Osteocyte (in vitro differentiated cells): ENCODE data around the gene TRAF3IP1. TPM values are rescaled to one million over a fixed set of nuclear protein-coding genes. Genes with fewer than 3 reads are reported as not detected.
"Not testable (repeated sequence)": the region's sequence is repeated elsewhere in the genome, so short reads cannot be mapped to it uniquely, and the experiment has no call there.

Source experiments
- DNase-seq: peaks from one replicate; pipeline ENCODE4 v3.0.0; 2021; ENCODE audit warnings: mixed read lengths; ENCODE audit not compliant: unreplicated experiment; ENCODE audit errors: extremely low spot score
- H3K27ac Mint-ChIP-seq: one replicate; pipeline ENCODE4 v1.8.0; 2021; ENCODE audit warnings: mild to moderate bottlenecking, mixed read lengths; ENCODE audit not compliant: unreplicated experiment
- H3K27me3 Mint-ChIP-seq: one replicate; pipeline ENCODE4 v1.8.0; 2021; ENCODE audit warnings: mixed read lengths; ENCODE audit not compliant: unreplicated experiment
- H3K36me3 Mint-ChIP-seq: one replicate; pipeline ENCODE4 v1.8.0; 2021; ENCODE audit warnings: mixed read lengths; ENCODE audit not compliant: unreplicated experiment
- H3K4me1 Mint-ChIP-seq: one replicate; pipeline ENCODE4 v1.8.0; 2021; ENCODE audit warnings: mixed read lengths; ENCODE audit not compliant: unreplicated experiment
- H3K4me3 Mint-ChIP-seq: one replicate; pipeline ENCODE4 v1.8.0; 2021; ENCODE audit warnings: mild to moderate bottlenecking, moderate library complexity, mixed read lengths; ENCODE audit not compliant: unreplicated experiment
- H3K9me3 Mint-ChIP-seq: one replicate; pipeline ENCODE4 v1.8.0; 2021; ENCODE audit warnings: mixed read lengths; ENCODE audit not compliant: unreplicated experiment
- CTCF ChIP-seq: fragments of 200-600 bp; sonication (generic); IDR thresholded peaks from 2 replicates; pipeline ENCODE4 v1.5.0; 2021; ENCODE audit warnings: antibody characterized with exemption, mild to moderate bottlenecking, moderate library complexity
- total RNA-seq: library from RNA; stranded (reverse); gene quantifications from 2 replicates; pipeline ENCODE4 v1.2.1, GENCODE V29; 2021

The TRAF3IP1 gene
- total RNA-seq, 1 donor from 2014 or later = 19.4 TPM

GRCh38 chr2:238398577-238398976 lies 78.3 kb downstream of the TRAF3IP1 start:
- H3K36me3 Mint-ChIP-seq = peaks cover 19% of the 10 kb centered on the region
- H3K27ac Mint-ChIP-seq = no peak overlapping the region
- no peak overlapping the region for H3K4me3 Mint-ChIP-seq
- no peaks in the 10 kb centered on the region for H3K4me1 Mint-ChIP-seq
- no peak for DNase-seq
- no peak for TF ChIP-seq CTCF
- H3K27me3 Mint-ChIP-seq = no peaks in the 10 kb centered on the region
- H3K9me3 Mint-ChIP-seq = no peaks in the 10 kb centered on the region

GRCh38 chr2:238399094-238399493 lies 78.8 kb downstream of the TRAF3IP1 start:
- no peak for TF ChIP-seq CTCF
- no peak overlapping the region for H3K27ac Mint-ChIP-seq
- no peak for DNase-seq
- no peaks in the 10 kb centered on the region for H3K9me3 Mint-ChIP-seq
- no peak overlapping the region for H3K4me3 Mint-ChIP-seq
- no peaks in the 10 kb centered on the region for H3K4me1 Mint-ChIP-seq
- peaks cover 18% of the 10 kb centered on the region for H3K36me3 Mint-ChIP-seq
- no peaks in the 10 kb centered on the region for H3K27me3 Mint-ChIP-seq

GRCh38 chr2:238401551-238401950 lies 81.2 kb downstream of the TRAF3IP1 start:
- H3K27ac Mint-ChIP-seq = no peak overlapping the region
- no peak for DNase-seq
- peaks cover 8% of the 10 kb centered on the region for H3K4me1 Mint-ChIP-seq
- no peak overlapping the region for H3K4me3 Mint-ChIP-seq
- peaks cover 22% of the 10 kb centered on the region for H3K36me3 Mint-ChIP-seq
- TF ChIP-seq CTCF = no peak
- no peaks in the 10 kb centered on the region for H3K27me3 Mint-ChIP-seq
- no peaks in the 10 kb centered on the region for H3K9me3 Mint-ChIP-seq

GRCh38 chr2:238403632-238404405 lies 83.5 kb downstream of the TRAF3IP1 start:
- DNase-seq = no peak
- peaks cover 22% of the 10 kb centered on the region for H3K4me1 Mint-ChIP-seq
- no peaks in the 10 kb centered on the region for H3K27me3 Mint-ChIP-seq
- peaks cover 17% of the 10 kb centered on the region for H3K36me3 Mint-ChIP-seq
- H3K27ac Mint-ChIP-seq = no peak overlapping the region
- no peak for TF ChIP-seq CTCF
- no peak overlapping the region for H3K4me3 Mint-ChIP-seq
- no peaks in the 10 kb centered on the region for H3K9me3 Mint-ChIP-seq

GRCh38 chr2:238404406-238405216 lies 84.3 kb downstream of the TRAF3IP1 start:
- Mint-ChIP-seq H3K4me1 (peaks cover 22% of the 10 kb centered on the region), H3K4me3 (no peak overlapping the region), H3K36me3 (peaks cover 15% of the 10 kb centered on the region), H3K27me3 (no peaks in the 10 kb centered on the region), H3K27ac (no peak overlapping the region), H3K9me3 (no peaks in the 10 kb centered on the region)
- no peak for TF ChIP-seq CTCF
- DNase-seq = no peak

- not testable (repeated sequence) for H3K27ac Mint-ChIP-seq, H3K9me3 Mint-ChIP-seq, DNase-seq, H3K27me3 Mint-ChIP-seq, H3K4me3 Mint-ChIP-seq
- Mint-ChIP-seq H3K36me3 (peaks cover 13% of the 10 kb centered on the region), H3K4me1 (peaks cover 22% of the 10 kb centered on the region)
Observed at GRCh38 chr2:238405217-238405555, 84.9 kb downstream of the TRAF3IP1 start.
